Activated CD4-positive, alpha-beta T cell treated with anti-CD3 and anti-CD28 coated beads for 48 hours (primary cell): ENCODE data around the gene HIVEP3.
A peak's percentile ranks its signal among the peaks of the same experiment; 100 is the strongest.
"Not testable (repeated sequence)": the region's sequence is repeated elsewhere in the genome, so short reads cannot be mapped to it uniquely, and the experiment has no call there.

Source experiments
- DNase-seq: peaks from one replicate; pipeline ENCODE4 v3.0.0-alpha.2; 2020

Gene HIVEP3

GRCh38 chr1:41572224-41572623, 346.5 kb downstream of the HIVEP3 start:
- peak; percentile 1 for DNase-seq

- DNase-seq, result peak; percentile 1
Measured at GRCh38 chr1:41571041-41571440, 347.7 kb downstream of the HIVEP3 start.

GRCh38 chr1:41568204-41568603, 350.5 kb downstream of the HIVEP3 start:
- peak; percentile 5 for DNase-seq

- DNase-seq, result no peak
Measured at GRCh38 chr1:41566969-41567368, 351.8 kb downstream of the HIVEP3 start.

- DNase-seq, result peak; percentile 2
Measured at GRCh38 chr1:41566274-41566885, 352.3 kb downstream of the HIVEP3 start.

- peak; percentile 1 for DNase-seq
Measured at GRCh38 chr1:41564741-41565475, 353.8 kb downstream of the HIVEP3 start.

- no peak for DNase-seq
Measured at GRCh38 chr1:41562328-41562727, 356.4 kb downstream of the HIVEP3 start.

- no peak for DNase-seq
Measured at GRCh38 chr1:41560931-41561330, 357.8 kb downstream of the HIVEP3 start.

- DNase-seq, result no peak
Measured at GRCh38 chr1:41560496-41560895, 358.2 kb downstream of the HIVEP3 start.

- no peak for DNase-seq
Measured at GRCh38 chr1:41559331-41559730, 359.4 kb downstream of the HIVEP3 start.

GRCh38 chr1:41558761-41559171, 360.0 kb downstream of the HIVEP3 start:
- no peak for DNase-seq

GRCh38 chr1:41557751-41558455, 360.8 kb downstream of the HIVEP3 start:
- DNase-seq, result no peak

- DNase-seq, result not testable (repeated sequence)
Measured at GRCh38 chr1:41554746-41555145, 364.0 kb downstream of the HIVEP3 start.

- no peak for DNase-seq
Measured at GRCh38 chr1:41547781-41548560, 370.8 kb downstream of the HIVEP3 start.

GRCh38 chr1:41547336-41547735, 371.4 kb downstream of the HIVEP3 start:
- no peak for DNase-seq

GRCh38 chr1:41546833-41547135, 371.9 kb downstream of the HIVEP3 start:
- no peak for DNase-seq

- DNase-seq, result no peak
Measured at GRCh38 chr1:41545996-41546832, 372.5 kb downstream of the HIVEP3 start.

GRCh38 chr1:41542196-41542930, 376.4 kb downstream of the HIVEP3 start:
- no peak for DNase-seq

GRCh38 chr1:41541592-41541952, 377.1 kb downstream of the HIVEP3 start:
- no peak for DNase-seq

- DNase-seq, result no peak
Measured at GRCh38 chr1:41540886-41541591, 377.7 kb downstream of the HIVEP3 start.

- no peak for DNase-seq
Measured at GRCh38 chr1:41539999-41540398, 378.7 kb downstream of the HIVEP3 start.
